PFSK-1 (cell line): ENCODE data around the gene NDUFS7.

Experiments used
- FOXP2 ChIP-seq: optimal IDR thresholded peaks from 2 replicates; pipeline ENCODE3; 2011; ENCODE audit warnings: borderline replicate concordance, control low read depth, inconsistent platforms; ENCODE audit not compliant: insufficient read depth; ENCODE audit errors: extremely low read length, extremely low read depth
- POLR2AphosphoS5 ChIP-seq: IDR thresholded peaks from 2 replicates; pipeline ENCODE4 v1.6.1; 2012; ENCODE audit warnings: low read depth, mild to moderate bottlenecking, control low read depth, low read length, moderate library complexity
- SIN3A ChIP-seq: IDR thresholded peaks from 2 replicates; pipeline ENCODE4 v1.6.1; 2012; ENCODE audit warnings: mild to moderate bottlenecking, low read length, moderate library complexity, borderline replicate concordance; ENCODE audit not compliant: insufficient read depth
- TAF1 ChIP-seq: IDR thresholded peaks from 2 replicates; pipeline ENCODE4 v1.6.1; 2012; ENCODE audit warnings: low read length, control low read depth, borderline replicate concordance; ENCODE audit not compliant: insufficient read depth
- TF ChIP-seq, protein P1 (sequence below), 2 experiments: IDR thresholded peaks; 2 replicates each; pipeline versions ENCODE4 v1.6.1 to v1.8.0; 2011 to 2012; ENCODE audit warnings: low read depth in 2 of 2, low read length in 2 of 2, control low read depth in 1 of 2, inconsistent platforms in 1 of 2, mild to moderate bottlenecking in 1 of 2, moderate library complexity in 1 of 2; ENCODE audit not compliant: insufficient read depth in 1 of 2

The NDUFS7 gene

GRCh38 chr19:1350867-1351266 is 32.8 kb upstream of the NDUFS7 start:
- no peak for TF ChIP-seq SIN3A
- TF ChIP-seq, protein P1, sequence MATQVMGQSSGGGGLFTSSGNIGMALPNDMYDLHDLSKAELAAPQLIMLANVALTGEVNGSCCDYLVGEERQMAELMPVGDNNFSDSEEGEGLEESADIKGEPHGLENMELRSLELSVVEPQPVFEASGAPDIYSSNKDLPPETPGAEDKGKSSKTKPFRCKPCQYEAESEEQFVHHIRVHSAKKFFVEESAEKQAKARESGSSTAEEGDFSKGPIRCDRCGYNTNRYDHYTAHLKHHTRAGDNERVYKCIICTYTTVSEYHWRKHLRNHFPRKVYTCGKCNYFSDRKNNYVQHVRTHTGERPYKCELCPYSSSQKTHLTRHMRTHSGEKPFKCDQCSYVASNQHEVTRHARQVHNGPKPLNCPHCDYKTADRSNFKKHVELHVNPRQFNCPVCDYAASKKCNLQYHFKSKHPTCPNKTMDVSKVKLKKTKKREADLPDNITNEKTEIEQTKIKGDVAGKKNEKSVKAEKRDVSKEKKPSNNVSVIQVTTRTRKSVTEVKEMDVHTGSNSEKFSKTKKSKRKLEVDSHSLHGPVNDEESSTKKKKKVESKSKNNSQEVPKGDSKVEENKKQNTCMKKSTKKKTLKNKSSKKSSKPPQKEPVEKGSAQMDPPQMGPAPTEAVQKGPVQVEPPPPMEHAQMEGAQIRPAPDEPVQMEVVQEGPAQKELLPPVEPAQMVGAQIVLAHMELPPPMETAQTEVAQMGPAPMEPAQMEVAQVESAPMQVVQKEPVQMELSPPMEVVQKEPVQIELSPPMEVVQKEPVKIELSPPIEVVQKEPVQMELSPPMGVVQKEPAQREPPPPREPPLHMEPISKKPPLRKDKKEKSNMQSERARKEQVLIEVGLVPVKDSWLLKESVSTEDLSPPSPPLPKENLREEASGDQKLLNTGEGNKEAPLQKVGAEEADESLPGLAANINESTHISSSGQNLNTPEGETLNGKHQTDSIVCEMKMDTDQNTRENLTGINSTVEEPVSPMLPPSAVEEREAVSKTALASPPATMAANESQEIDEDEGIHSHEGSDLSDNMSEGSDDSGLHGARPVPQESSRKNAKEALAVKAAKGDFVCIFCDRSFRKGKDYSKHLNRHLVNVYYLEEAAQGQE (IDR thresholded peaks at IDR 0.05; ENCODE audit: insufficient read depth in 1 of 2, low read depth in 2 of 2, low read length in 2 of 2), result no peak
- no peak for TF ChIP-seq TAF1
- no peak for TF ChIP-seq POLR2AphosphoS5
- no peak for TF ChIP-seq FOXP2

DNA sequence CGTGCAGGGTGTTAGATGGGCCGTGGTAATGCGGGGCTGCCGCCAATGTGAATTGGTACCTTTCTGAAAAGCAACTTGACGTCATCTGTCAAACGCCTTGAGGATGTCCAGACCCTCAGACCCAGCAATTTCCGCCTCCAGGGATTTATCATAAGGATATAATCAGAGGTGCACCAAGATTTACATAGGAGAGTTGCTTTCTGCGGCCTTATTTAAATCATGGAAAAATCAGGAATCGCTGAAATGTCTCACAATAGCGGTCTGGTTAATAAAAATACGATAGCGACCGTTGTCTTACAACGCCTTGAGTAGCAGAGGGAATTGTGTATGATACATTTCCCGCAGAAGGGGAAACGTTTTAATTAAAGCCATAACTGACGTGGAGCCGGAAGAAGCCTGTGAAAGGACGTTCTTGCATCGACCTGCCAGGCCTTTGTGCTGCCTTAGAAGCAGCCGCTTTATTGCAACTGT is 32.3 kb upstream of the NDUFS7 start:
- TF ChIP-seq FOXP2 (no peak), TAF1 (no peak), SIN3A (no peak), POLR2AphosphoS5 (no peak)
- TF ChIP-seq, protein P1 (IDR thresholded peaks at IDR 0.05; ENCODE audit: insufficient read depth in 1 of 2, low read depth in 2 of 2, low read length in 2 of 2), result no peak

DNA sequence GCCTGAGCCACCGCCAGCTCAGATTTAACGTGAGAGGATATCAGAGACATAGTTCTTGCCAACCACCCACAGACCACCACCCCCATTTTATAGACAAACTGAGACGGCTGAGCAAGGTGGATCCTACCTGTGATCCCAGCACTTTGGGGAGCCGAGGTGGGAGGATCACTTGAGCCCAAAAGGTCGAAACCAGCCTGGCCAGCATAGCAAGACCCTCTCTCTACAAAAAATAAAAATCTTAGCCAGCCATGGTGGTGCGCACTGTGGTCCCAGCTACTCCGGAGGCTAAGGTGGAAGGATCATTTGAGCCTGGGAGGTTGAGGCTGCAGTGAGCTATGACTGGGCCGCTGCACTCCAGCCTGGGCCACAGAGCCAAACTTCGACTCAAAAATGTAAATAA is 30.6 kb upstream of the NDUFS7 start:
- no peak for TF ChIP-seq POLR2AphosphoS5
- no peak for TF ChIP-seq FOXP2
- no peak for TF ChIP-seq TAF1
- TF ChIP-seq SIN3A, result no peak
- TF ChIP-seq, protein P1 (IDR thresholded peaks at IDR 0.05; ENCODE audit: insufficient read depth in 1 of 2, low read depth in 2 of 2, low read length in 2 of 2), result no peak

DNA sequence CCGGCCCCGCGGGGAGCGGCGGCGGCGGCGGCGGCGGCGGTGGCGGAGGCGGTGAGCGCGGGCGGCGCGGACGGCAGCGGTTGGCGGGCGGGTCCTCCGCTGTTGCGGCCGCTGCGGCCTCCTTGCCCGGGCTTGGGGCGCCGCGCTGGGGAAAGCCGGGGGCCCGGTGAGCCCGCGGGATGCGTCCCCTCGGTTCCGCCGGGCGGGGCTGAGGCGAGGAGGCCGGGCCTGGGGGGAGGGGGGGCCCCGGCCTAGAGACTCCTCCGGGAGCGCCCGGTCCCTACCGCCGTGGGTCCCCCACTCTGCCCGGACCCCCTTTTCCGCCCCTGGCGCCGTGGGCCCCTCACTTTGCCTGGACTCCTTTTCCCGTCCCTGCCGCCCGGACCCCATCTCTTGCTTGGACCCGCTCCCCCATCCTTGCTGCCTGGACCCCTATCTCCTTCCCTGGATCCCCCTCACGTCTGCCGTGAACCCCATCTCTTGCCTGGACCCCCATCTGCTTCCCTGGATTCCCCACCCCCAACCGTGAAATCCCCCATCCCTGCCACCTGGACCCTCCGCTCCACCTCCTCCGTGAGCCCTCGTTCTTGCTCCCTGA is 28.6 kb upstream of the NDUFS7 start:
- TF ChIP-seq SIN3A, result no peak
- TF ChIP-seq FOXP2, result no peak
- TF ChIP-seq, protein P1 (IDR thresholded peaks at IDR 0.05; ENCODE audit: insufficient read depth in 1 of 2, low read depth in 2 of 2, low read length in 2 of 2), result no peak
- TF ChIP-seq POLR2AphosphoS5, result no peak; the same call in 1 of the 2 replicates
- TF ChIP-seq TAF1, result no peak
